Fibroblast of peridontal ligament (primary cell): ENCODE measurements around the gene USP17L12.
"Not testable (repeated sequence)": the region's sequence is repeated elsewhere in the genome, so short reads cannot be mapped to it uniquely, and the experiment has no call there.

Experiments
- DNase-seq: peaks from one replicate; pipeline ENCODE4 v3.0.0-alpha.2; 2010; ENCODE audit errors: extremely low read depth

USP17L12 gene

GRCh38 chr4:9219852-9220251, at the start of gene USP17L12:
TSS of gene USP17L12 (plus strand) at chr4:9220152. CDS start at chr4:9220152, 0 bp downstream.
- not testable (repeated sequence) for DNase-seq

DNA sequence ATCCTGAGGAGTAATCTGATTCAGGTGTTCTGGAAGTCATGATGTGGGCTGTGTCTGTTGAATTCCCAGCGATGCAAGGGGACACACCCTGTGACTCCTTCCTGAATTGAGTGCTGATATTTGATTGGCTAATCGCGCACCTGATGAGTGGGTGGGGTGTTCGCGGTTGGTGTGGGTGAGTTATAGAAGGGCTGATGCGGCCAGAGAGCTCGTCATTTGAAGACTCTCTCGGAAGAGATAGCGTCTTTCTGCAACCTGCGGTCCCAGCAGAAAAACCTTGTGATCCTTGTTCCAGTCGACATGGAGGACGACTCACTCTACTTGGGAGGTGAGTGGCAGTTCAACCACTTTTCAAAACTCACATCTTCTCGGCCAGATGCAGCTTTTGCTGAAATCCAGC, 9.6 kb upstream of the USP17L12 start, which contains the start of gene USP17L10:
Gene USP17L10, plus strand, starts transcription at position 301 of the 400 bp plus-strand sequence. Its CDS starts 0 bp downstream, at position 301.
- DNase-seq = not testable (repeated sequence)

- not testable (repeated sequence) for DNase-seq
Measured at GRCh38 chr4:9214701-9215100, 5.3 kb upstream of the USP17L12 start.

DNA sequence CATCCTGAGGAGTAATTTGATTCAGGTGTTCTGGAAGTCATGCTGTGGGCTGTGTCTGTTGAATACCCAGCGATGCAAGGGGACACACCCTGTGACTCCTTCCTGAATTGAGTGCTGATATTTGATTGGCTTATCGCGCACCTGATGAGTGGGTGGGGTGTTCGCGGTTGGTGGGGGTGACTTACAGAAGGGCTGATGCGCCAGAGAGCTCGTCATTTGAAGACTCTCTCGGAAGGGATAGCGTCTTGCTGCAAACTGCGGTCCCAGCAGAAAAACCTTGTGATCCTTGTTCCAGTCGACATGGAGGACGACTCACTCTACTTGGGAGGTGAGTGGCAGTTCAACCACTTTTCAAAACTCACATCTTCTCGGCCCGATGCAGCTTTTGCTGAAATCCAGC, 4.8 kb upstream of the USP17L12 start, which contains the start of gene USP17L11:
Gene USP17L11, plus strand, starts transcription at position 301 of the 400 bp plus-strand sequence. Its CDS starts 0 bp downstream, at position 301.
- not testable (repeated sequence) for DNase-seq

- not testable (repeated sequence) for DNase-seq
Measured at GRCh38 chr4:9224596-9224995, 4.6 kb downstream of the USP17L12 start, which contains the start of gene USP17L13. TSS of gene USP17L13 (plus strand) at chr4:9224896. CDS start at chr4:9224896, 0 bp downstream.

GRCh38 chr4:9230249-9230648, 10.3 kb downstream of the USP17L12 start:
- not testable (repeated sequence) for DNase-seq

- not testable (repeated sequence) for DNase-seq
Measured at GRCh38 chr4:9234085-9234484, 14.1 kb downstream of the USP17L12 start, which contains the start of gene USP17L15. TSS of gene USP17L15 (plus strand) at chr4:9234385. CDS start at chr4:9234385, 0 bp downstream.

GRCh38 chr4:9238461-9238860, 18.5 kb downstream of the USP17L12 start:
- DNase-seq = not testable (repeated sequence)

DNA sequence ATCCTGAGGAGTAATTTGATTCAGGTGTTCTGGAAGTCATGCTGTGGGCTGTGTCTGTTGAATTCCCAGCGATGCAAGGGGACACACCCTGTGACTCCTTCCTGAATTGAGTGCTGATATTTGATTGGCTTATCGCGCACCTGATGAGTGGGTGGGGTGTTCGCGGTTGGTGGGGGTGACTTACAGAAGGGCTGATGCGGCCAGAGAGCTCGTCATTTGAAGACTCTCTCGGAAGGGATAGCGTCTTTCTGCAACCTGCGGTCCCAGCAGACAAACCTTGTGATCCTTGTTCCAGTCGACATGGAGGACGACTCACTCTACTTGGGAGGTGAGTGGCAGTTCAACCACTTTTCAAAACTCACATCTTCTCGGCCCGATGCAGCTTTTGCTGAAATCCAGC, 23.6 kb downstream of the USP17L12 start, which contains the start of gene USP17L17:
Gene USP17L17, plus strand, starts transcription at position 301 of the 400 bp plus-strand sequence. Its CDS starts 0 bp downstream, at position 301.
- not testable (repeated sequence) for DNase-seq

- not testable (repeated sequence) for DNase-seq
Measured at GRCh38 chr4:9247953-9248680, 28.2 kb downstream of the USP17L12 start, which contains the start of gene USP17L18. TSS of gene USP17L18 (plus strand) at chr4:9248630. CDS start at chr4:9248630, 0 bp downstream.

DNA sequence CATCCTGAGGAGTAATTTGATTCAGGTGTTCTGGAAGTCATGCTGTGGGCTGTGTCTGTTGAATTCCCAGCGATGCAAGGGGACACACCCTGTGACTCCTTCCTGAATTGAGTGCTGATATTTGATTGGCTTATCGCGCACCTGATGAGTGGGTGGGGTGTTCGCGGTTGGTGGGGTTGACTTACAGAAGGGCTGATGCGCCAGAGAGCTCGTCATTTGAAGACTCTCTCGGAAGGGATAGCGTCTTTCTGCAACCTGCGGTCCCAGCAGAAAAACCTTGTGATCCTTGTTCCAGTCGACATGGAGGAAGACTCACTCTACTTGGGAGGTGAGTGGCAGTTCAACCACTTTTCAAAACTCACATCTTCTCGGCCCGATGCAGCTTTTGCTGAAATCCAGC, 33.1 kb downstream of the USP17L12 start, which contains the start of gene USP17L19:
Gene USP17L19, plus strand, starts transcription at position 301 of the 400 bp plus-strand sequence. Its CDS starts 0 bp downstream, at position 301.
- DNase-seq = not testable (repeated sequence)

DNA sequence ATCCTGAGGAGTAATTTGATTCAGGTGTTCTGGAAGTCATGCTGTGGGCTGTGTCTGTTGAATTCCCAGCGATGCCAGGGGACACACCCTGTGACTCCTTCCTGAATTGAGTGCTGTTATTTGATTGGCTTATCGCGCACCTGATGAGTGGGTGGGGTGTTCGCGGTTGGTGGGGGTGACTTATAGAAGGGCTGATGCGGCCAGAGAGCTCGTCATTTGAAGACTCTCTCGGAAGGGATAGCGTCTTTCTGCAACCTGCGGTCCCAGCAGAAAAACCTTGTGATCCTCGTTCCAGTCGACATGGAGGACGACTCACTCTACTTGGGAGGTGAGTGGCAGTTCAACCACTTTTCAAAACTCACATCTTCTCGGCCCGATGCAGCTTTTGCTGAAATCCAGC, 37.9 kb downstream of the USP17L12 start, which contains the start of gene USP17L20:
Gene USP17L20, plus strand, starts transcription at position 301 of the 400 bp plus-strand sequence. Its CDS starts 0 bp downstream, at position 301.
- DNase-seq = not testable (repeated sequence)

- not testable (repeated sequence) for DNase-seq
Measured at GRCh38 chr4:9262572-9262971, 42.6 kb downstream of the USP17L12 start, which contains the start of gene USP17L21. TSS of gene USP17L21 (plus strand) at chr4:9262872. CDS start at chr4:9262872, 0 bp downstream.

GRCh38 chr4:9267319-9267718, 47.4 kb downstream of the USP17L12 start, which contains the start of gene USP17L22:
TSS of gene USP17L22 (plus strand) at chr4:9267619. CDS start at chr4:9267619, 0 bp downstream.
- not testable (repeated sequence) for DNase-seq
